ENCODE data around the gene TSR3. TPM values are rescaled to one million over a fixed set of nuclear protein-coding genes. Genes with fewer than 3 reads are reported as not detected.
A peak's percentile ranks its signal among the peaks of the same experiment; 100 is the strongest.

TSR3 gene
- total RNA-seq, 6 experiments from 2014 or later = 73.7 to 84.6 (median 78.1) TPM

DNA sequence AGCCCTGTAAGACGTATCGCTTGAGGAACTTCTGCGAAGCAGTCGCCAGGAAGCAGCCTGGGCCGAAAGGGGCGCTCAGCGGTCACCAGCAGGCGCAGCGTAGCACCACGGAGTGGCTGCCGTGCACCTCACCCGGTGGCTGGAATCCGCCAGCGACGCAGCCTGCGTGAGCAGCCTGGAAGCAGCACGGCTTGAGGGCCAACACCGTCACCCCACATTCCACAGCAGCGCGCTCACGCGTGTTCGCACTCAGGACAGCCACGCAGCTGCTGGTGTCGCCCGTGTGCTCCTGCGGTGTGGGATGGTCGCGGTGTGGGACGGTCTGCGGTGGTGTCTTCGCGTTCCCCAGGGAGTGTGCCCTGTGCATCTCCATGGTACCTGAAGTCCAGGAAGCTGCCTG lies 32.6 kb downstream of the TSR3 start:
- TF ChIP-seq, protein P1, sequence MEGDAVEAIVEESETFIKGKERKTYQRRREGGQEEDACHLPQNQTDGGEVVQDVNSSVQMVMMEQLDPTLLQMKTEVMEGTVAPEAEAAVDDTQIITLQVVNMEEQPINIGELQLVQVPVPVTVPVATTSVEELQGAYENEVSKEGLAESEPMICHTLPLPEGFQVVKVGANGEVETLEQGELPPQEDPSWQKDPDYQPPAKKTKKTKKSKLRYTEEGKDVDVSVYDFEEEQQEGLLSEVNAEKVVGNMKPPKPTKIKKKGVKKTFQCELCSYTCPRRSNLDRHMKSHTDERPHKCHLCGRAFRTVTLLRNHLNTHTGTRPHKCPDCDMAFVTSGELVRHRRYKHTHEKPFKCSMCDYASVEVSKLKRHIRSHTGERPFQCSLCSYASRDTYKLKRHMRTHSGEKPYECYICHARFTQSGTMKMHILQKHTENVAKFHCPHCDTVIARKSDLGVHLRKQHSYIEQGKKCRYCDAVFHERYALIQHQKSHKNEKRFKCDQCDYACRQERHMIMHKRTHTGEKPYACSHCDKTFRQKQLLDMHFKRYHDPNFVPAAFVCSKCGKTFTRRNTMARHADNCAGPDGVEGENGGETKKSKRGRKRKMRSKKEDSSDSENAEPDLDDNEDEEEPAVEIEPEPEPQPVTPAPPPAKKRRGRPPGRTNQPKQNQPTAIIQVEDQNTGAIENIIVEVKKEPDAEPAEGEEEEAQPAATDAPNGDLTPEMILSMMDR (IDR thresholded peaks at IDR 0.05) = 0 out of 2 replicates have a peak, but pooled peaks have one; percentile 12
- DNase-seq = no peak
- no peaks in the 10 kb centered on the region for H3K4me1 Mint-ChIP-seq (ENCODE audit: low read depth)
- no peak overlapping the region for H3K4me3 Mint-ChIP-seq
- peaks cover 29% of the 10 kb centered on the region for H3K36me3 Mint-ChIP-seq (ENCODE audit: low read depth)
- H3K27me3 Mint-ChIP-seq (ENCODE audit: insufficient read depth) = peaks cover 3% of the 10 kb centered on the region
- H3K27ac Mint-ChIP-seq = no peak overlapping the region
- no peaks in the 10 kb centered on the region for H3K9me3 Mint-ChIP-seq

DNA sequence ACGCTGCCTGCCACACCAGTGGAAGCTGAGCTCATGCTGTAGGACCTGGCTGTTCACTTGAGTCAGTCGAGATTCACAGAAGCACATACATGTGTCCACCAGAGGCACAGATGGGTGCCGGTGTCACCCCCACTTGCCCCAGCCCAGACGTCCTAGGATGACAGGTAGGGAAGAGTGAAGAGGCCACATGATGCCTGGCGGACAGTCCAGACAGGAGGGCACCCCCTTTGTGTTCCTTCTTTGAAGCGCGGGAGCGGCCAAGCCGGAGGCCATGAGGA lies 33.5 kb downstream of the TSR3 start:
- Mint-ChIP-seq H3K27me3 (ENCODE audit: insufficient read depth) (peaks cover 3% of the 10 kb centered on the region), H3K4me3 (no peak overlapping the region), H3K4me1 (ENCODE audit: low read depth) (no peaks in the 10 kb centered on the region), H3K27ac (no peak overlapping the region), H3K9me3 (no peaks in the 10 kb centered on the region), H3K36me3 (ENCODE audit: low read depth) (peaks cover 29% of the 10 kb centered on the region)
- no peak for DNase-seq
- TF ChIP-seq, protein P1 (IDR thresholded peaks at IDR 0.05) = no peak

DNA sequence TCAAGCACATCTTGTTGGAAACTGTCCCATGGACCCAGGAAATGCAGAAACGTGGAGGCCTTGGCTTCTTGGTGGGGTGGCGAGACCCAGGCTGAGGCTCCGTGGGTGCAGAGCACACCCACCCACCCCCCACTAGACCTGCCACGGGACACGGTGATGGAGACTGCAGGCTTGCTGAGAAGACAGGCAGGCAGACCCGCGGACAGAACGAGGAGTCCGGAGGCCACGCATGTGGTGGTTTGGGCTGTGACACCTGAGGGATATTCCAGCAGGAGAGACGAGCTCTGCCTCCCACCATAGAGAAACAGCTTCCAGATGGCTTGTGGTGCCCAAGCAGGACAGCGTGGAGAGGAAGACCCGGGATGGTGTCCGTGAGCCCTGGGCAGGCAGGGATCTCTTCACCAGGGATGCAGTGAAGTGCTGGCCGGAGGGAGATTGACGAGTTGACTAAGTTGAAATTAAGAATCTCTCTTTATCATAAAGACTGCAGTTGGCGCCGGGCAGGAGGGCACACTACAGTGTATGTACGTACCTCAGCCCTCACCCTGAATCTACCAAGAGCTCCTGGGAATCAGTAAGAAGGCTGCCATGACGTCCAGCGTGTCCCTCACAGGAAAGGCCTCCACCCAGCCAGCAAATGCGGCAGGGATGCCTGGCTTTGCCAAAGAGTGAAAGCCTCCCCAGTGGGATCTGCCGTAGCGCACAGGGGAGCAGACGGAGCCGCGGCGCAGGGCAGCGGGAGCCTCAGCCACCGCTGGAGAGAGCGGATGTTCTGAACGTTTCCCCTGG lies 34.0 kb downstream of the TSR3 start:
- H3K4me1 Mint-ChIP-seq (ENCODE audit: low read depth) = no peaks in the 10 kb centered on the region
- peaks cover 29% of the 10 kb centered on the region for H3K36me3 Mint-ChIP-seq (ENCODE audit: low read depth)
- H3K9me3 Mint-ChIP-seq = no peaks in the 10 kb centered on the region
- H3K27me3 Mint-ChIP-seq (ENCODE audit: insufficient read depth) = peaks cover 3% of the 10 kb centered on the region
- TF ChIP-seq, protein P1 (IDR thresholded peaks at IDR 0.05) = no peak
- H3K27ac Mint-ChIP-seq = no peak overlapping the region
- no peak overlapping the region for H3K4me3 Mint-ChIP-seq
- no peak for DNase-seq

DNA sequence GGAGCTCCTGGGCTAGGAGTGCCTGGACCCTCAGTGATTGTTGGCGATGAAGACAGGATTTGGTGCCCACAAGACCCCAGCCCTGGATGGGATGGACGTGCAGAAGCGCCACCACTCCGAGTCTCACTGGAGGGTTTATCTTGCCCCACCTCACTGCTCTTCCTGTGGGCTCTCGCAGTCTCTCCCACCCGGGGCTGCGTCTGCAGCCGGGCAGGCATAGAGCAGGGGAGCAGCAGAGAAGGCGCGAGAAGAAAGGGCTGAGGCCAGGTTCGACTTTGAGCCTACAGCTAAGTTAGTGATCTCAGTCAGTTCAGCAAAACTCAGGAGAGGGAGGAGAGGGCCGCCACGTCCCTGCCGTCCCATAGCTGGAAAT lies 35.7 kb downstream of the TSR3 start:
- Mint-ChIP-seq H3K4me3 (no peak overlapping the region), H3K27ac (no peak overlapping the region), H3K4me1 (ENCODE audit: low read depth) (peaks cover 8% of the 10 kb centered on the region), H3K9me3 (no peaks in the 10 kb centered on the region), H3K27me3 (ENCODE audit: insufficient read depth) (peaks cover 2% of the 10 kb centered on the region; the same call in 1 of the 2 replicates), H3K36me3 (ENCODE audit: low read depth) (peaks cover 30% of the 10 kb centered on the region)
- no peak for DNase-seq
- TF ChIP-seq, protein P1 (IDR thresholded peaks at IDR 0.05) = no peak

DNA sequence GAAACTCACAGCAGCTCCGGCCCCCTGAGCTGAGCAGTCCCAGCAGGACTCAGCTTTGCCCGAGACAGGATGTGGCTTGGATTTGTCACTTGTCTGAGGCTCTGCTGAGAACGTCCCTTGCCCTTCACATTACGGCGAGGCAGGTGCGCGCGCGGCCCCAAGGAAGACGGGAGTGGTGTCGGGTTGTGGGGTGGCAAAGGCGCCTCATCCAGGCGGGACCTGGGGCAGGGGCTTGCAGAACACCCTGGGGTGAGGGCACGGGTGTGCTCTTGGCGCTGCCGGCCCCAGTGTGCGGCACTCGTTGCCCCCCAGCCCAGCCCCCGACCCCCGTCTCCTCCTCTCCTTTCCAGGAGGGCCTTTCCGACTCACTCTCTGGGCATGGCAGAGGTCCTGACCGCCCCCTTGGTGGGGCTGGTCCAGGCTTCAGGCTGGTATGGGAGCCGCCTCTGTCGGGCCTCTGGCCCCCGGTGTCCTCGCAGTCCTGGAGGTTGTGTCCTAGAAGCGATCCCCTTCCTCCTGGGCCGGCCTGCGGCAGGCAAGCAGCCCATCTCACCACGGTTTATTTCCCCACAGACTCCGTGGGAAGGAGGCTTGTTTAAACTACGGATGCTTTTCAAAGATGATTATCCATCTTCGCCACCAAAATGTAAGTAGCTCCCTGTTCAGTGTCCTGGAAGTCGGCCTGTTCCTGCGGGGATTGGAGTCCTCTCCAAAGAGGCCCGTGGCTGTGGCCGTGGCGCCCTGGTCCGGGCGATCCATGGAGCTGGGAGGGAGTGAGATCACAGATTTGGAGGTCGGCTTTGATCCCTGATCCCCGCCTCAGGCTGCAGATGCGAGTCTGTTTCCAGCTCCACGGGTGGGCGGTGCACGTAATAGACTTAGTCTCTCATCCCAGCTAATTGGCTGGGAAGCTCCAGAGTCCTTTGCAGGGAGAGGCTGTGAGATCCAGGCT lies 36.3 kb downstream of the TSR3 start:
- Mint-ChIP-seq H3K4me3 (no peak overlapping the region), H3K27ac (no peak overlapping the region), H3K36me3 (ENCODE audit: low read depth) (peaks cover 37% of the 10 kb centered on the region), H3K4me1 (ENCODE audit: low read depth) (peaks cover 14% of the 10 kb centered on the region), H3K27me3 (ENCODE audit: insufficient read depth) (peaks cover 2% of the 10 kb centered on the region; the same call in 1 of the 2 replicates), H3K9me3 (no peaks in the 10 kb centered on the region)
- no peak for DNase-seq
- TF ChIP-seq, protein P1 (IDR thresholded peaks at IDR 0.05) = no peak

Measured in HFFc6 (cell line).